Measurements from ENCODE around the gene MDM2.
A peak's percentile ranks its signal among the peaks of the same experiment; 100 is the strongest.
"Not testable (repeated sequence)": the region's sequence is repeated elsewhere in the genome, so short reads cannot be mapped to it uniquely, and the experiment has no call there.

The MDM2 gene

DNA sequence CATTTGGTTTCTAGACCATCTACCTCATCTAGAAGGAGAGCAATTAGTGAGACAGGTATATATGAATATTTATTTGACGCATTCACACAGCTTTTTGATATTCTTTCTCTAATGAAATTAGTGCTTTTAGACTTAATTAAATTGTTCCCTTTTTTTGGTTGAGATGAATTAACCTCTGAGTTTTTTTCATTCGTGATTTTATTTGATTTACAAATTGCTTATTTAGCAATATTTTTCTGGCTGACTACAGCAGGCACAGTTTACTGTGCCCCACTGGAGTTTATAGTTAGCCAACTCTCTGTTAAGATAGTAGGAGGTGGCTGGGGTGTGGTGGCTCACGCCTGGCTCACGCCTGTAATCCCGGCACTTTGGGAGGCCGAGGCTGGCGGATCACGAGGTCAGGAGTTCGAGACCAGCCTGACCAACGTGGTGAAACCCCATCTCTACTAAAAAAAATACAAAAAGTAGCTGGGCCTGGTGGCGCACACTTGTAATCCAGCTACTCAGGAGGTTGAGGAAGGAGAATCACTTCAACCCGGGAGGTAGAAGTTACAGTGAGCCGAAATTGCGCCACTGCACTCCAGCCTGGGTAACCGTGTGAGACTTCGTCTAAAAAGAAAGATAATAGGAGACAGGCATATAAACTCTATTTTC, 16.7 kb downstream of the MDM2 start:
- Mint-ChIP-seq H3K9me3 (no peaks in the 10 kb centered on the region), H3K36me3 (peaks cover 45% of the 10 kb centered on the region), H3K27ac (no peak overlapping the region), H3K27me3 (no peaks in the 10 kb centered on the region), H3K4me3 (no peak overlapping the region), H3K4me1 (peaks cover 23% of the 10 kb centered on the region)
- no peak for ATAC-seq

DNA sequence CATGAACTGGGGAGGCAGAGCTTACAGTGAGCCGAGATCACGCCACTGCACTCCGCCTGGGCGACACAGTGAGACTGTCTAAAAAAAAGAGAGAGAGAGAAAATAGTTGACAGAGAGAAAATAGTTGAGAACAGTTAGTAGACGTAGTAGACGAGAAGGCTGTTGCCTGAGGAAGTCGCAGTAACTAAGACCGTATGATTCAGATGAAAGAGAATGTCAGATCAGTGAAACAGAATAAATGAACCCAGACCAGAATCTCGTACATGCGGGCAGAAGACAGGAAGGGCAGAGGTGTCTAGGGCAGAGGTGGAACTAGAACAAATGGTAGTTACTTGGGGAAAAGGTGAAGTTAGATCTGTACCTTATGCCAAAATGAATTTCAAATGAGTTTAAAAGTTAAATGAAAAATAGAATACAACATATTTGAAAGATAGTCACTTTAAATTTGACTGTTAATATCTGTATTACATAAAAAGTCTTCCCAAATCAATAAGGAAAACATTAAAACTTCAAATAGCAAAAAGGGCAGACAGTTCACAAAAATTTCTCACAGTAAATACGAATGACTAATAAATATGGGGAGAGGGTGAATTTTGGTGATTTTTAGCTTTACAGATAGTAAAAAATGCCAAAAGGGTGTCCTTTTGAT, 17.7 kb downstream of the MDM2 start:
- H3K36me3 Mint-ChIP-seq = peaks cover 50% of the 10 kb centered on the region
- no peak overlapping the region for H3K4me3 Mint-ChIP-seq
- no peak overlapping the region for H3K27ac Mint-ChIP-seq
- H3K4me1 Mint-ChIP-seq = peaks cover 30% of the 10 kb centered on the region
- H3K27me3 Mint-ChIP-seq = no peaks in the 10 kb centered on the region
- ATAC-seq = no peak
- H3K9me3 Mint-ChIP-seq = no peaks in the 10 kb centered on the region

DNA sequence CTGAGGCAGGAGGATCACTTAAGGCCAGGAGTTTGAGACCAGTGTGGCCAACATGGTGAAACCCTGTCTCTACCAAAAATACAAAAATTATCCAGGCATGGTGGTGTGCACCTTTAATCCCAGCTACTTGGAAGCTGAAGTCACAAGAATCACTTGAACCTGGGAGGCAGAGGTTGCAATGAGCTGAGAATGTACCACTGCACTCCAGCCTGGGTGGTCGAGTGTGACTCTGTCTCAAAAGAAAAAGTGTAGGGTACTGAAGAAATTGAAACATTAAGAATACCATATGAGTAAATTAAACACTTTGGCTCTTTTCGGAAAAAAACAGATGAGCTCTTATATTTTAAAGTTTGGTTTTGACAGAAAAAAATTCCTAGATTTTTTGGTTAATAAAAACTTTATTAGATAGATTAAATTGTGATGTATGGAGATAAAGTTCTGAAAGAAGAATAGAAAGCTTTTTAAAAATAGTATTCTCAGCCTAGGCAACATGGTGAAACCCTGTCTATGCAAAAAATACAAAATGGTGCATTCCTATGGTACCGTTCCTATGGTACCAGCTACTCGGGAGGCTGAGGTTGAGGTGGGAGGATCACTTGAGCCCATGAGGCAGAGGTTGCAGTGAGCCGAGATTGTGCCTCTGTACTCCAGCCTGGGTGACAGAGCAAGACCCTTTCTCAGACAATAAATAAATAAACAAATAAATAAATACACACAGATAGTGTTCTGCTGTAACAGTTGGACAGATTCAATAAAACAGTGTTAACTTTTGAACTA, 20.1 kb downstream of the MDM2 start:
- Mint-ChIP-seq H3K36me3 (peaks cover 48% of the 10 kb centered on the region), H3K9me3 (no peaks in the 10 kb centered on the region), H3K27me3 (no peaks in the 10 kb centered on the region), H3K27ac (no peak overlapping the region), H3K4me1 (peaks cover 23% of the 10 kb centered on the region), H3K4me3 (no peak overlapping the region)
- no peak for ATAC-seq

DNA sequence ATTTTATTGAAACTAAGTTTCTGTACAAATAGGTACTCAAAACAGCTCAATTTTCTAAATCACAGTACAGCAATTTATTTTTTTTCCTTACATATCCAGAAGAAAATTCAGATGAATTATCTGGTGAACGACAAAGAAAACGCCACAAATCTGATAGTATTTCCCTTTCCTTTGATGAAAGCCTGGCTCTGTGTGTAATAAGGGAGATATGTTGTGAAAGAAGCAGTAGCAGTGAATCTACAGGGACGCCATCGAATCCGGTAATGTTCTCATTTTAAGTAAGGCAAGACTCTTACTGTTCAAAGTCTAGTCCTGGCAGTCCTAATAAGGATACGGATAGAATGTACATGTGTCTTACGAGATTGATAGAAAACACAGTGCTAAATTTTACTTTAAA, 20.7 kb downstream of the MDM2 start:
- Mint-ChIP-seq H3K27ac (no peak overlapping the region), H3K36me3 (peaks cover 42% of the 10 kb centered on the region)
- ATAC-seq = no peak

GRCh38 chr12:68831272-68831671, 23.3 kb downstream of the MDM2 start:
- Mint-ChIP-seq H3K9me3 (no peaks in the 10 kb centered on the region), H3K27me3 (no peaks in the 10 kb centered on the region), H3K27ac (no peak overlapping the region), H3K4me1 (peaks cover 7% of the 10 kb centered on the region), H3K36me3 (peaks cover 33% of the 10 kb centered on the region), H3K4me3 (no peak overlapping the region)
- no peak for ATAC-seq

More for the DNA sequence above, 20.7 kb downstream of the MDM2 start:
- Mint-ChIP-seq H3K9me3 (no peaks in the 10 kb centered on the region), H3K27me3 (no peaks in the 10 kb centered on the region), H3K4me1 (peaks cover 18% of the 10 kb centered on the region), H3K4me3 (no peak overlapping the region)

DNA sequence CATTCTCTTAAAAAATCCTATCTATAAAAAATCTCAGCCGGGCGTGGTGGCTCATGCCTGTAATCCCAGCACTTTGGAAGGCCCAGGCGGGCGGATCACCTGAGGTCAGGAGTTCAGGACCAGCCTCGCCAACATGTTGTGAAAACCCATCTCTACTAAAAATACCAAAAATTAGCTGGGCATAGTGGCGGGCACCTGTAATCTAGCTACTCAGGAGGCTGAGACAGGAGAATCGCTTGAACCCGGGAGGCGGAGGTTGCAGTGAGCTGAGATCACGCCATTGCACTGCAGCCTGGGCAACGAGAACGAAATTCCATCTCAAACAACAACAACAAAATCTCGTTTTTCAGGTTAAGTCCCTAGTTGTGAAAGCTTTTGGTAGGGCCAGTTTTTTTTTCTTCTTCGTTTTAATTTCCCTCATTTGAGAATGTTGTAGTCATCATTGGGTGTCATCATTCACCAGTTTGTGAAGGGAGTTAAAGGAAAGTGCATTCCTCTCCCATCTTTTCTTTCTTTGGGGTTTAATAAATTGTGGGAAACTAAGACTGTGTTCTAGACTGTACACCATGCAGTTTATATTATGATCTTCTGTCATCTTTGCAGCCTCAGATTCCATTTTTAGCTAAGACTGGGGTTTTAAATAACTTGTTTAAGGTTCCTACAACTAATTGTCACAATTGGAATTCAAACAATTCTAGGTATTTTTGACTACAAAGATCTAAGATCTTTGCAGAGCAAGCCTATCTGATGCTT, 23.9 kb downstream of the MDM2 start:
- no peak overlapping the region for H3K4me3 Mint-ChIP-seq
- peaks cover 37% of the 10 kb centered on the region for H3K36me3 Mint-ChIP-seq

DNA sequence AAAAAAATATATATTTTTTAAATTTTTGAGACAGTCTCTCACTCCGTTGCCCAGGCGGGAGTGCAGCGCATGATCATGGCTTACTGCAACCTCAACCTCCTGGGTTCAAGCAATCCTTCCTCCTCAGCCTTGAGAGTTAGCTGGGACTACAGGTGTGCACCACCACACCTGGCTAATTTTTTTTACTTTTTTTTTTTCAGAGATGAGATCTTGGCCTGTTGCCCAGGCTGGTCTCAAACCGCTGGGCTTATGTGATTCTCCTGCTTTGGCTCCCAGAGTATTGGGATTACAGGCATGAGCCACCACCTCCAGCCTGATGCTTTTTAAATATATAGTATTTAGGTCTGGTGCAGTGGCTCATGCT, 24.5 kb downstream of the MDM2 start:
- Mint-ChIP-seq H3K27ac (no peak overlapping the region), H3K4me1 (peaks cover 7% of the 10 kb centered on the region), H3K27me3 (no peaks in the 10 kb centered on the region), H3K9me3 (no peaks in the 10 kb centered on the region), H3K36me3 (peaks cover 37% of the 10 kb centered on the region), H3K4me3 (no peak overlapping the region)
- ATAC-seq = no peak

More for the DNA sequence above, 23.9 kb downstream of the MDM2 start:
- H3K27ac Mint-ChIP-seq = no peak overlapping the region
- no peaks in the 10 kb centered on the region for H3K9me3 Mint-ChIP-seq
- ATAC-seq = no peak
- peaks cover 7% of the 10 kb centered on the region for H3K4me1 Mint-ChIP-seq
- no peaks in the 10 kb centered on the region for H3K27me3 Mint-ChIP-seq

DNA sequence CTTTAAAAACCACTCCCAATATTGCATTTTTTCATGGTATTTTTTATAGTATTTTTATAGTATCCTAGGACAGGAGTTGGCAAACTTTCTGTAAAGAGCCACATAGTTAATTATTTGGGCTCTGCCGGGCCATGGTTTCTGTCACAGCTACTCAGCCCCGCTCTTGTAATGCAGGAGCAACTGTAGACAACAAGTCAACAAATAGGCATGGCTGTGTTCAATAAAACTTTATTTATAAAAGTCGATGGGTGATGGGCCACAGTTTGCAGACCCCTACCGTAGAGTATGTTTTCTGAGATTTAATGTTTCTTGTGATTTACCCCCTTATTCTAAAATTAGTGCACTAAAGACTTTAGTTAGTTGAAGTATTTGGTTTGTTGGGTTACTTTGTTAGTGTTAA, 25.5 kb downstream of the MDM2 start:
- Mint-ChIP-seq H3K4me1 (peaks cover 13% of the 10 kb centered on the region), H3K4me3 (no peak overlapping the region), H3K27me3 (no peaks in the 10 kb centered on the region), H3K27ac (no peak overlapping the region), H3K9me3 (no peaks in the 10 kb centered on the region), H3K36me3 (peaks cover 44% of the 10 kb centered on the region)
- no peak for ATAC-seq

GRCh38 chr12:68835333-68835908, 27.4 kb downstream of the MDM2 start:
- Mint-ChIP-seq H3K4me3 (no peak overlapping the region), H3K9me3 (no peaks in the 10 kb centered on the region), H3K36me3 (peaks cover 38% of the 10 kb centered on the region), H3K27me3 (no peaks in the 10 kb centered on the region), H3K4me1 (peaks cover 7% of the 10 kb centered on the region), H3K27ac (peak overlapping the region; percentile 28)
- ATAC-seq = no peak

GRCh38 chr12:68837215-68837614, 29.2 kb downstream of the MDM2 start:
- H3K36me3 Mint-ChIP-seq = peaks cover 23% of the 10 kb centered on the region
- H3K4me3 Mint-ChIP-seq = no peak overlapping the region
- ATAC-seq = no peak
- H3K27ac Mint-ChIP-seq = no peak overlapping the region
- H3K4me1 Mint-ChIP-seq = peaks cover 6% of the 10 kb centered on the region
- no peaks in the 10 kb centered on the region for H3K27me3 Mint-ChIP-seq
- H3K9me3 Mint-ChIP-seq = no peaks in the 10 kb centered on the region

DNA sequence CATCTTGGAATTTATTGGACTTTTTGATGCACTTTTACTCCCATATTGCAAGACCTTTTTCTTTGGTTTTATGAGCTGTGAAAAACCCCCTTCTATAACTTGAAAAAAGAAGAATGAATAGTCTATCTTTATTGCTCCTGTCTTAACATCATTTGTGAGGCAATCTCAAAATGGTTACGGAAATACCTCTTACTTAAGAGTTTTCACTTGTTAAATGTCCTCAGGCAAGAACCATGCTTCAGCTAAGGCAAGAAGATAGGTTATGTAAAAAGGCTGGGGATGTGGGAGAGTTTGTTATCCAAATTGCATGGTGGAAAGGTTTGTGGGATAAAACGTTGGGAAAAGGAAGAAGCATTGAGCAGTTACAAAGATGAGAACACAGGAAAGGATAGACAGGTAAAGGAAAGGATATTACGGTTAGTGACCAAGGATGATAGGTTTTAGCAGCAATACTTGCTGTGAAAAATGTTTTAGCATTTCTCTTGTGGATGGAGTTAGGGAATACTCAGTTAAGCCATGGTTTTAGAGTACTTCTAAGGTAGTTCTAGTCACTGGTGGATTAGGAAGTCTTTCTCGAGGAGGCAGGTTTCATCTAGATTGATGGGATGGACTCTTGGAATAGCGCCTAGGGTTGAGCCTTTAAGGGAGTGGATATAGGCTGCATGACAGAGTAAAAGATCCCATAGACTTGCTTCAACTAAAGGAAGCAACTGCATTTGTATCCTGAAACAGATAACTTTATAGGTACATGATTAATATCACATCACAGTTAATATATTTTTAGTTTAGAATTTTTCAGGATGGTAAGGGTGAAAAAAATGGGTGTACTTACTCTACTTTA, 30.3 kb downstream of the MDM2 start:
- Mint-ChIP-seq H3K4me3 (no peak overlapping the region), H3K27ac (no peak overlapping the region), H3K36me3 (peaks cover 29% of the 10 kb centered on the region), H3K9me3 (no peaks in the 10 kb centered on the region), H3K4me1 (peaks cover 6% of the 10 kb centered on the region), H3K27me3 (no peaks in the 10 kb centered on the region)
- ATAC-seq = no peak

GRCh38 chr12:68839183-68840147, 31.5 kb downstream of the MDM2 start:
- Mint-ChIP-seq H3K27ac (no peak overlapping the region), H3K9me3 (no peaks in the 10 kb centered on the region), H3K27me3 (no peaks in the 10 kb centered on the region)

DNA sequence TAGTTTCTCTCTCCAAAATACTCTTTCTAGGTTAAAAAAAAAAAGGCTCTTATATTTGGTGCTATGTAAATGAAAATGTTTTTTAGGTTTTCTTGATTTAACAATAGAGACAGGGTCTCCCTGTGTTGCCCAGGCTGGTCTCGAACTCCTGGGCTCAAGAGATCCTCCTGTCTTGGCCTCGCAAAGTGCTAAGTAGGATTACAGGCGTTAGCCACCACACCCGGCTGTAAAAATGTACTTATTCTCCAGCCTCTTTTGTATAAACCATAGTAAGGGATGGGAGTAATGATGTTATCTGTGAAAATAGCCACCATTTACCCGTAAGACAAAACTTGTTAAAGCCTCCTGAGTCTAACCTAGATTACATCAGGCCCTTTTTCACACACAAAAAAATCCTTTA, 33.2 kb downstream of the MDM2 start:
- not testable (repeated sequence) for H3K4me1 Mint-ChIP-seq, ATAC-seq, H3K9me3 Mint-ChIP-seq, H3K4me3 Mint-ChIP-seq, H3K27me3 Mint-ChIP-seq, H3K27ac Mint-ChIP-seq
- H3K36me3 Mint-ChIP-seq = peaks cover 39% of the 10 kb centered on the region

More at GRCh38 chr12:68839183-68840147, 31.5 kb downstream of the MDM2 start:
- H3K4me3 Mint-ChIP-seq = no peak overlapping the region
- no peak for ATAC-seq
- peaks cover 6% of the 10 kb centered on the region for H3K4me1 Mint-ChIP-seq
- H3K36me3 Mint-ChIP-seq = peaks cover 40% of the 10 kb centered on the region
